Motor neuron (in vitro differentiated cells): ENCODE measurements around the gene F7. TPM values are rescaled to one million over a fixed set of nuclear protein-coding genes. Genes with fewer than 3 reads are reported as not detected.
A peak's percentile ranks its signal among the peaks of the same experiment; 100 is the strongest.

Experiments
- ATAC-seq, 8 experiments: fragments of 200-7000 bp; cut with Tn5 transposase; replicated peaks in 6 of 8; 2 replicates each; pipeline ENCODE4 v1.8.0; 2021; ENCODE audit warnings: mild to moderate bottlenecking in 8 of 8, moderate library complexity in 8 of 8
- H3K27ac ChIP-seq, 2 donors: fragments of 250-450 bp; sonication (Bioruptor Pico); 2 replicates each; pipeline ENCODE4 v1.9.0; 2021; ENCODE audit warnings: antibody characterized with exemption in 2 of 2, mild to moderate bottlenecking in 2 of 2, moderate library complexity in 1 of 2
- H3K4me1 ChIP-seq, 2 donors: fragments of 250-450 bp; sonication (Bioruptor Pico); replicated peaks in 1 of 2; 2 replicates each; pipeline ENCODE4 v1.6.1; 2021; ENCODE audit warnings: antibody characterized with exemption in 2 of 2, mild to moderate bottlenecking in 2 of 2, moderate library complexity in 1 of 2
- H3K4me3 ChIP-seq, 5 donors: fragments of 250-450 bp; sonication (Bioruptor Pico); 2 replicates each; pipeline ENCODE4 v1.9.0; 2021; ENCODE audit warnings: antibody characterized with exemption in 5 of 5, mild to moderate bottlenecking in 5 of 5, moderate library complexity in 4 of 5
- WGBS, 10 experiments: fragments of 450-650 bp; shearing (Covaris generic); methylation state at CpG; one replicate each; pipeline ENCODE4 v1.0.0; 2022; 5-methylcytosine and 5-hydroxymethylcytosine counted together
- in situ Hi-C, 9 experiments: fragments of 400-800 bp; cut with MboI; loops; one replicate each; pipeline ENCODE4 v1.15.0; 2021; ENCODE audit warnings: low sequenced_read_pairs in 9 of 9, low pct_unique_long_range_greater_than_20kb in 2 of 9; ENCODE audit not compliant: unreplicated experiment in 9 of 9
- total RNA-seq, 8 experiments: library from RNA; unstranded; fragments of 300-600 nt; gene quantifications; 2 replicates each; pipeline versions ENCODE4 v1.2.3 to v1.2.4, GENCODE V29; 2022

The F7 gene
- total RNA-seq, 8 experiments from 2014 or later: 0.14 to 0.76 (median 0.28) TPM

GRCh38 chr13:113137691-113138298 is 32.2 kb downstream of the F7 start:
- Histone ChIP-seq H3K4me1 (peaks cover 0 to 2% of the 10 kb centered on the region in 2 donors), H3K4me3 (no peak overlapping the region), H3K27ac (no peak overlapping the region)
- 16 to 82% (median 51%) methylated on average over 2 to 11 of the region's 11 CpGs for WGBS, 10 experiments
- in situ Hi-C loops: no loop called here
- ATAC-seq: peak in 2 of 8 experiments; percentile 27 to 73

GRCh38 chr13:113138792-113139551 is 33.4 kb downstream of the F7 start:
- H3K4me1 ChIP-seq: peaks cover 0 to 2% of the 10 kb centered on the region in 2 donors
- ATAC-seq: no peak
- in situ Hi-C loops: no loop called here
- WGBS, 10 experiments: 0 to 94% (median 82%) methylated on average over 1 to 16 of the region's 16 CpGs; no CpG with 5 or more reads in 1 of the 10 experiments
- H3K27ac ChIP-seq: no peak overlapping the region
- H3K4me3 ChIP-seq: no peak overlapping the region

GRCh38 chr13:113139577-113139976 is 34.0 kb downstream of the F7 start:
- Histone ChIP-seq H3K4me3 (no peak overlapping the region), H3K27ac (no peak overlapping the region), H3K4me1 (peaks cover 0 to 2% of the 10 kb centered on the region in 2 donors)
- WGBS, 10 experiments: 27 to 80% (median 65%) methylated on average over 1 to 5 of the region's 5 CpGs; no CpG with 5 or more reads in 1 of the 10 experiments
- ATAC-seq: no peak
- in situ Hi-C loops: no loop called here

GRCh38 chr13:113140677-113141600 is 35.3 kb downstream of the F7 start:
- 83 to 100% (median 95%) methylated on average over 1 to 7 of the region's 26 CpGs; no CpG with 5 or more reads in 2 of the 10 experiments for WGBS, 10 experiments
- H3K4me3 ChIP-seq: no peak overlapping the region
- H3K4me1 ChIP-seq: peaks cover 0 to 2% of the 10 kb centered on the region in 2 donors
- no peak for ATAC-seq
- no peak overlapping the region for H3K27ac ChIP-seq
- in situ Hi-C loops: no loop called here

- ATAC-seq: no peak
- 60 to 100% methylated on average over 1 of the region's 18 CpGs; no CpG with 5 or more reads in 8 of the 10 experiments for WGBS, 10 experiments
- Histone ChIP-seq H3K4me3 (no peak overlapping the region), H3K27ac (no peak overlapping the region), H3K4me1 (peaks cover 0 to 2% of the 10 kb centered on the region in 2 donors)
- in situ Hi-C loops: no loop called here
Observed at GRCh38 chr13:113141601-113141970, 36.0 kb downstream of the F7 start.

GRCh38 chr13:113142876-113143275 is 37.3 kb downstream of the F7 start:
- 90% methylated on average over 2 of the region's 7 CpGs; no CpG with 5 or more reads in 8 of the 10 experiments for WGBS, 10 experiments

GRCh38 chr13:113143466-113144254 is 38.1 kb downstream of the F7 start:
- Histone ChIP-seq H3K4me3 (no peak overlapping the region), H3K27ac (no peak overlapping the region), H3K4me1 (no peaks in the 10 kb centered on the region)
- 60 to 92% (median 76%) methylated on average over 2 to 14 of the region's 39 CpGs; no CpG with 5 or more reads in 4 of the 10 experiments for WGBS, 10 experiments
- in situ Hi-C loops: no loop called here
- no peak for ATAC-seq

More at GRCh38 chr13:113142876-113143275, 37.3 kb downstream of the F7 start:
- Histone ChIP-seq H3K4me1 (peaks cover 0 to 2% of the 10 kb centered on the region in 2 donors), H3K4me3 (no peak overlapping the region), H3K27ac (no peak overlapping the region)
- peak in 3 of 8 experiments; percentile 19 to 86 (median 70) for ATAC-seq
- in situ Hi-C loops: no loop called here

- peak in 1 of 8 experiments; percentile 38 for ATAC-seq
- H3K4me3 ChIP-seq: no peak overlapping the region
- 47 to 100% (median 80%) methylated on average over 1 to 5 of the region's 12 CpGs; no CpG with 5 or more reads in 4 of the 10 experiments for WGBS, 10 experiments
- H3K4me1 ChIP-seq: no peaks in the 10 kb centered on the region
- H3K27ac ChIP-seq: no peak overlapping the region
- in situ Hi-C loops: no loop called here
Observed at GRCh38 chr13:113144255-113144629, 38.7 kb downstream of the F7 start.

GRCh38 chr13:113145496-113145895 is 39.9 kb downstream of the F7 start:
- no peak for ATAC-seq
- in situ Hi-C loops: no loop called here

GRCh38 chr13:113145911-113146598 is 40.5 kb downstream of the F7 start:
- in situ Hi-C loops: no loop called here
- no peak overlapping the region for H3K27ac ChIP-seq
- WGBS, 10 experiments: 60 to 100% (median 80%) methylated on average over 1 of the region's 15 CpGs; no CpG with 5 or more reads in 7 of the 10 experiments
- no peak for ATAC-seq
- no peak overlapping the region for H3K4me3 ChIP-seq
- H3K4me1 ChIP-seq: no peaks in the 10 kb centered on the region

More at GRCh38 chr13:113145496-113145895, 39.9 kb downstream of the F7 start:
- 50 to 100% (median 82%) methylated on average over 2 to 9 of the region's 12 CpGs for WGBS, 10 experiments
- H3K4me1 ChIP-seq: no peaks in the 10 kb centered on the region
- no peak overlapping the region for H3K4me3 ChIP-seq
- H3K27ac ChIP-seq: no peak overlapping the region

- WGBS, 10 experiments: 20 to 100% (median 79%) methylated on average over 1 to 5 of the region's 9 CpGs; no CpG with 5 or more reads in 4 of the 10 experiments
- in situ Hi-C loops: no loop called here
- no peak for ATAC-seq
- H3K4me1 ChIP-seq: no peaks in the 10 kb centered on the region
- H3K27ac ChIP-seq: no peak overlapping the region
- no peak overlapping the region for H3K4me3 ChIP-seq
Observed at GRCh38 chr13:113146750-113147149, 41.2 kb downstream of the F7 start.

GRCh38 chr13:113147206-113147605 is 41.6 kb downstream of the F7 start:
- in situ Hi-C loops: no loop called here
- WGBS, 10 experiments: 44 to 80% (median 50%) methylated on average over 1 to 4 of the region's 8 CpGs; no CpG with 5 or more reads in 7 of the 10 experiments
- Histone ChIP-seq H3K4me3 (no peak overlapping the region), H3K4me1 (peaks cover 0 to under 1% of the 10 kb centered on the region in 2 donors), H3K27ac (no peak overlapping the region)
- no peak for ATAC-seq
